ENCODE data around the gene SLC38A2. TPM values are rescaled to one million over a fixed set of nuclear protein-coding genes. Genes with fewer than 3 reads are reported as not detected.
A peak's percentile ranks its signal among the peaks of the same experiment; 100 is the strongest.
"Not testable (repeated sequence)": the region's sequence is repeated elsewhere in the genome, so short reads cannot be mapped to it uniquely, and the experiment has no call there.

Gene SLC38A2
- total RNA-seq, 1 donor from 2014 or later, result 144 TPM

- no peak for ATAC-seq (ENCODE audit: poor library complexity)
- intact Hi-C loops (cut with DNase I), result loop anchor here (5.0 kb wide), 1 partner anchor 308 kb away; no protein-coding TSS in a partner anchor
- no peak for DNase-seq
Observed at GRCh38 chr12:46354802-46355199, 17.8 kb downstream of the SLC38A2 start.

GRCh38 chr12:46354111-46354801, 18.3 kb downstream of the SLC38A2 start:
- intact Hi-C loops (cut with DNase I), result loop anchor here (5.0 kb wide), 1 partner anchor 308 kb away; no protein-coding TSS in a partner anchor
- no peak for ATAC-seq (ENCODE audit: poor library complexity)
- DNase-seq, result no peak

GRCh38 chr12:46351886-46352650, 20.5 kb downstream of the SLC38A2 start:
- DNase-seq (no peak), ATAC-seq (ENCODE audit: poor library complexity) (no peak)
- intact Hi-C loops (cut with DNase I), result loop anchor here (5.0 kb wide), 1 partner anchor 310 kb away; no protein-coding TSS in a partner anchor

GRCh38 chr12:46351138-46351537, 21.4 kb downstream of the SLC38A2 start:
- DNase-seq (no peak), ATAC-seq (ENCODE audit: poor library complexity) (no peak)
- intact Hi-C loops (cut with DNase I), result loop anchor here (5.0 kb wide), 1 partner anchor 311 kb away; no protein-coding TSS in a partner anchor

- intact Hi-C loops (cut with DNase I), result no loop called here
- ATAC-seq (ENCODE audit: poor library complexity) (no peak), DNase-seq (no peak)
Observed at GRCh38 chr12:46349253-46349652, 23.3 kb downstream of the SLC38A2 start.

GRCh38 chr12:46343118-46343852, 29.3 kb downstream of the SLC38A2 start:
- ATAC-seq (ENCODE audit: poor library complexity), result no peak
- DNase-seq, result no peak
- intact Hi-C loops (cut with DNase I), result no loop called here

GRCh38 chr12:46342562-46343033, 30.0 kb downstream of the SLC38A2 start:
- intact Hi-C loops (cut with DNase I), result no loop called here
- ATAC-seq (ENCODE audit: poor library complexity), result peak; percentile 73
- no peak for DNase-seq

GRCh38 chr12:46339051-46339450, 33.5 kb downstream of the SLC38A2 start:
- ATAC-seq (ENCODE audit: poor library complexity), result no peak
- intact Hi-C loops (cut with DNase I), result no loop called here

GRCh38 chr12:46332260-46332659, 40.3 kb downstream of the SLC38A2 start:
- intact Hi-C loops (cut with DNase I), result no loop called here
- ATAC-seq (ENCODE audit: poor library complexity) (no peak), DNase-seq (no peak)

More at GRCh38 chr12:46339051-46339450, 33.5 kb downstream of the SLC38A2 start:
- DNase-seq, result no peak

GRCh38 chr12:46325075-46325474, 47.5 kb downstream of the SLC38A2 start:
- ATAC-seq (ENCODE audit: poor library complexity); intact Hi-C loops (cut with DNase I): not testable (repeated sequence)

GRCh38 chr12:46320731-46321130, 51.8 kb downstream of the SLC38A2 start:
- intact Hi-C loops (cut with DNase I), result no loop called here

More at GRCh38 chr12:46325075-46325474, 47.5 kb downstream of the SLC38A2 start:
- not testable (repeated sequence) for DNase-seq

GRCh38 chr12:46318037-46318436, 54.5 kb downstream of the SLC38A2 start:
- no peak for DNase-seq
- intact Hi-C loops (cut with DNase I), result no loop called here
- ATAC-seq (ENCODE audit: poor library complexity), result no peak

More at GRCh38 chr12:46320731-46321130, 51.8 kb downstream of the SLC38A2 start:
- DNase-seq (no peak), ATAC-seq (ENCODE audit: poor library complexity) (no peak)

Other genes starting within 250 kb of the SLC38A2 start
- gene SLC38A1, start 103.7 kb downstream of the SLC38A2 start, total RNA-seq, result 136 TPM